Measurements from ENCODE around the gene FKBP15.
A peak's percentile ranks its signal among the peaks of the same experiment; 100 is the strongest.
"Not testable (repeated sequence)": the region's sequence is repeated elsewhere in the genome, so short reads cannot be mapped to it uniquely, and the experiment has no call there.

The FKBP15 gene, protein sequence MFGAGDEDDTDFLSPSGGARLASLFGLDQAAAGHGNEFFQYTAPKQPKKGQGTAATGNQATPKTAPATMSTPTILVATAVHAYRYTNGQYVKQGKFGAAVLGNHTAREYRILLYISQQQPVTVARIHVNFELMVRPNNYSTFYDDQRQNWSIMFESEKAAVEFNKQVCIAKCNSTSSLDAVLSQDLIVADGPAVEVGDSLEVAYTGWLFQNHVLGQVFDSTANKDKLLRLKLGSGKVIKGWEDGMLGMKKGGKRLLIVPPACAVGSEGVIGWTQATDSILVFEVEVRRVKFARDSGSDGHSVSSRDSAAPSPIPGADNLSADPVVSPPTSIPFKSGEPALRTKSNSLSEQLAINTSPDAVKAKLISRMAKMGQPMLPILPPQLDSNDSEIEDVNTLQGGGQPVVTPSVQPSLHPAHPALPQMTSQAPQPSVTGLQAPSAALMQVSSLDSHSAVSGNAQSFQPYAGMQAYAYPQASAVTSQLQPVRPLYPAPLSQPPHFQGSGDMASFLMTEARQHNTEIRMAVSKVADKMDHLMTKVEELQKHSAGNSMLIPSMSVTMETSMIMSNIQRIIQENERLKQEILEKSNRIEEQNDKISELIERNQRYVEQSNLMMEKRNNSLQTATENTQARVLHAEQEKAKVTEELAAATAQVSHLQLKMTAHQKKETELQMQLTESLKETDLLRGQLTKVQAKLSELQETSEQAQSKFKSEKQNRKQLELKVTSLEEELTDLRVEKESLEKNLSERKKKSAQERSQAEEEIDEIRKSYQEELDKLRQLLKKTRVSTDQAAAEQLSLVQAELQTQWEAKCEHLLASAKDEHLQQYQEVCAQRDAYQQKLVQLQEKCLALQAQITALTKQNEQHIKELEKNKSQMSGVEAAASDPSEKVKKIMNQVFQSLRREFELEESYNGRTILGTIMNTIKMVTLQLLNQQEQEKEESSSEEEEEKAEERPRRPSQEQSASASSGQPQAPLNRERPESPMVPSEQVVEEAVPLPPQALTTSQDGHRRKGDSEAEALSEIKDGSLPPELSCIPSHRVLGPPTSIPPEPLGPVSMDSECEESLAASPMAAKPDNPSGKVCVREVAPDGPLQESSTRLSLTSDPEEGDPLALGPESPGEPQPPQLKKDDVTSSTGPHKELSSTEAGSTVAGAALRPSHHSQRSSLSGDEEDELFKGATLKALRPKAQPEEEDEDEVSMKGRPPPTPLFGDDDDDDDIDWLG

GRCh38 chr9:113221003-113221799 is at the start of gene FKBP15, which contains the start of gene SLC31A1:
TSS of gene FKBP15 (minus strand) at chr9:113221277. CDS start at chr9:113221243, 34 bp downstream.
TSS of gene SLC31A1 (plus strand) at chr9:113221544. CDS start at chr9:113256149, 34,605 bp downstream.
- DNase-seq, result peak; percentile 64 to 95

DNA sequence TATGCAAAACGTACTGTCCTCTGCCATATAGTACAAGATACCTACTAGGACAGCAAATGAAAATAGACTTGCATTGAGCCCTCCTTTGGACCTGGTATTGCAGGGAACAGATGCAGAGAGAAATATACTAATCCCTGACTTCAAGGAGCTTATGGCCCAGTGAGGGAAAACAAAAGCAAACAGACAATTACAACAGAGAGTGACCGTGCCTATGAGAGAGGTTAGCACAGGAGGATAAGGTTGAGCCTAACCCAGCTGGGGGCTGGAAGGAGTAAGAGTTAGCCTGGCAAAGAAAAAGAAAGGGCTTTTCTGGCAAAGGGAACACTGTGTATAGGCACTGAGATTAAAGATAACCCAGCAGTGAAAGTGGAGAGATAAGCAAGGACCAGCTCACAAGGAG is 48.8 kb upstream of the FKBP15 start:
- DNase-seq, result no peak

DNA sequence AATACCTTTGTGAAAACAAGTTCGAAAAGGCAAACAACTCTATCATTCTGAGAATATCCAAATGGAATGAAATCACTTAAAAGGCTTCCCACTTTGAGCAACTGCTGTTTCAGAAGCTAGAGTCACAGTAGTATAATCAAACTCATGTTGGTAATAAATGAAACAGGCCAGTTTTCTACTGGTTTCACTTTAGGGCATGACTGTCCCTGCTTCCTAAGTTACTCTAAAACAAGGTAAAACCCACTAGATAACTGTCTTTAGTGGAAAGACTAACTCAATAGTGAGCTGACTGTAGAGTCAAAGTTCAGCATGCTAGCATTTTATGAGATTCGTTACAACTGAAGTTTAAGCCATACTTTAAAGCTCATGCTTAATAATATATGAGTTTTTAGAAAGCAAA is 48.3 kb upstream of the FKBP15 start:
- no peak for DNase-seq

DNA sequence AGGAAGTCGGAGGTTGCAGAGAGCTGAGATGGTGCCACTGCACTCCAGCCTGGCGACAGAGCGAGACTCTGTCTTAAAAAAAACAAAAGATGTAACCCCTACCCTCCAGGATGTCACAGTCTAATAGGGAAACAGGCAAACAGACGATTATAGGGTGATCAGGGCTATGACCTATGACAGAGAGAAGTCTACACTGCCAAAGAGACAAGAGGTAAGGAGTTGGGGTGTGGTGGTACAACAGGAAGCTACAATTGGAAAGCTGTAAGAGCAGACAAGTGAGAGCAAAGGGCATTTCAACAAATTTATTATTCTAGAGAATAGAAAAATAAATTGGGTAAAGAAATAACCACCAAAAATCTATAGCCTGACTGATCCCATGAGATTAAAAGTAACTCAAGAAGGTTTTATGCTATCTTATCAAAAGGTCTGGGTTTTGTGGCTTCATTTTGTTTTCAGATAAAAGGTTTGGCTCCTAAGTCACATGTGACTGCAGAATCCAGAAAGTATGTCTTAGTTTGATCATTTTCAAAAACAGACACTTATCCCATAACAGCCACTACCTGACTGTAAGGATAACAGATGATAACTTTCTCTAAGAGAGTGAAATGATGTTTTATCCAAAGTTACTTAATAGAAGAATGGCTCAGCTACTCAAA is 47.0 kb upstream of the FKBP15 start:
- no peak for DNase-seq

DNA sequence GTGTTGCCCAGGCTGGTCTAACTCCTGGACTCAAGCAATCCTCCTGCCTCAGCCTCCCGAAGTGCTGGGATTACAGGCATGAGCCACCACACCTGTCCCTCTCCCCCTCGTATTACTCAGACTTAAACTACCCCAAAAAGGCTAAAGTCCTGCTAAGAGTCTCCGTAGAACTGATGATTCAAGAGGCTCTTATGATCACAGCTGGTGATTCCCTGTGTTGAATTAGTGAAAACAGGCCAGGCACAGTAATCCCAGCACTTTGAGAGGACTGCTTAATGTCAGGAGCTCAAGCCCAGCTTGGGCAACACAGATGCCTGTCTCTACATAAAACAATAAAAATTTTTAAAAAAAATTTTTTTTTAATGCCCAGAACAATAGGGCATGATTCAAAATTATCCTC is 45.1 kb upstream of the FKBP15 start:
- DNase-seq, result no peak

GRCh38 chr9:113261917-113262671 is 41.0 kb upstream of the FKBP15 start:
- DNase-seq, result no peak

DNA sequence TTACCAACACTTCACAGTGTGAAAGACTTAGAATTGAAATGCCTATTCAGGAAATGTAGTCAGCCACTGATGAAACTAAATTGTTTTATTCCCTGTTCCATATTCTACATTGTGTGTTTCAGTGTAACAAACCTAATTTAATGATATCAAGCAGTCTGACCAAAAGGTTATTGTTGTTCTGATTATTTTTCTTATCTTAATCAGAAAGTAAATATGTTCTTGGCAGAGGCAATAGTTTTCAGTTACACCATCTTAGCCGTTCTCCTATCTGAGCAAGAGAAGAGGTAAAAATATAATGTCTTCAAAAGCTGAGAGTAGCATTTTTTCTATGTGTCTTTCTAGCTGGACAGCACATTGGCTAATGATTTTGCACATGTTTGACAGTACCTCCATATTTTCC is 37.2 kb upstream of the FKBP15 start:
- no peak for DNase-seq

DNA sequence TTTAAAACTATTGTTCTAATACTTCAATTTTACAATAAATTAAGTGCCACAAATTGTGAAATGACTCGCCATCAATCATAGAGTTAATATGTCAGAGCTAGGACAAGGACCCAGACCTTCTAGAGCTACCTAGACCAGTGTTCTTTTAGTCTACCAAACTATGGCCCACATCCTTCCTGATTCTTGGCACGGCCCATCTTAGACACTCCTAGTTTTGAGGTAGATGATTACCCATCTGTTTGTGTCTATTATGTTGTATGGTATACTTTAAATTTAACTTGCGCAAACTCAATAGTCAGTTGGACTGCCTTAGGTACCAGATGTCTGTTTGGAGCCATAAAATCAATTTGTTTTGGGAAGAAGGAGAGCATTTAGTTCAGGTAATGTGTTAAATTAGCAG is 36.8 kb upstream of the FKBP15 start:
- DNase-seq, result no peak

- DNase-seq, result no peak
Observed at GRCh38 chr9:113255438-113255837, 34.4 kb upstream of the FKBP15 start.

DNA sequence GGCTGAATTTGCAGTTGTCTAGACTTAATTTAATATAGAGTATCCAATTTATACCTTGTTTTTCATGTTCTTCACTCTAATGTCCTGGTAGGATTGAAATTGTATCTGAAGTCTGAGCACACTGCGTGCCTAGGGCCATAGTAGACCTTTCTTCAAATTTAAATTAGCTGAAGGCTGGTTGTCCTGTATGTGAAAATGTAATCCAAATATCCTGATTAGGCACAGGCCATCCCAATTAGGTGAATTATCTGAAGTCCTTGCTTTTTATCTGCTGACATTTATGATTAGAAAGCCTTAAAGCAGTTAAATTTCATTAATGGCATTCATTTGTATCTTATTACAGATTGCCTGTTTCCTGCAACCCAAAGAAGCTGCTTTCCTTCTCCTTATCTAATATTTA is 33.9 kb upstream of the FKBP15 start:
- DNase-seq, result no peak

DNA sequence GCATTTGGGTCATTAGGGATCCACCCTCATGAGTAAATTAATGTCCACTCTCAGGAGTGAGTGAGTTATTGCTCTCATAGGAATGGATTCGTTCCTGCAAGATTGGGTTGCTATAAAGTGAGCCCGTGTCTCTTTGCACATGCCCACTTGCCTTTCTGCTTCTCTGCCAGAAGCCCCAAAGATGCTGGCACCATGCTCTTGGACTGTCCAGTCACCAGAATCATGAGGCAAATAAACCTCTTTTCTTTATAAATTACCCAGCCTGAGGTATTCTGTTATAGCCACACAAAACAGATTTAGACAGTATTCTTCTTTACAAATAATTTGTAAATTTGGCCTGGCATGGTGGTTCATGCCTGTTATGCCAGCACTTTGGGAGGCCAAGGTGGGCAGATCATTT is 29.7 kb upstream of the FKBP15 start:
- no peak for DNase-seq

- DNase-seq, result not testable (repeated sequence)
Observed at GRCh38 chr9:113249661-113250060, 28.6 kb upstream of the FKBP15 start.

- no peak for DNase-seq
Observed at GRCh38 chr9:113247640-113248039, 26.6 kb upstream of the FKBP15 start.

- DNase-seq, result no peak
Observed at GRCh38 chr9:113246928-113247327, 25.9 kb upstream of the FKBP15 start.

DNA sequence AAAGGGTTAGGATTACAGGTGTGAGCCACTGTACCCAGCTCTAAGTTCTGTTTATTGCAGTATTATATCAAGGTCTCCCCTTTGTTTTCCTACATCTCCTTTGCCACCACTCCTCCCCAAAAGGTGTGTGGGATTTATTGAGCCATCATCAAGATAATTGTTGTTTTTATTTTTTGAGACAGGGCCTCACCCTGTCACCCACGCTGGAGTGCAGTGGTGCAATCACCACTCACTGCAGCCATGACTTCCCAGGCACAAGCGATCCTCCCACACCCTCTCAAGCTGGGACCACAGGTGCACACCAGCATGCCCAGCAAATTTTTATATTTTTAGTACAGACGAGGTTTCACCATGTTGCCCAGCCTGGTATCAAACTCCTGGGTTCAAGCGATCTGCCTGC is 24.8 kb upstream of the FKBP15 start:
- DNase-seq, result no peak

DNA sequence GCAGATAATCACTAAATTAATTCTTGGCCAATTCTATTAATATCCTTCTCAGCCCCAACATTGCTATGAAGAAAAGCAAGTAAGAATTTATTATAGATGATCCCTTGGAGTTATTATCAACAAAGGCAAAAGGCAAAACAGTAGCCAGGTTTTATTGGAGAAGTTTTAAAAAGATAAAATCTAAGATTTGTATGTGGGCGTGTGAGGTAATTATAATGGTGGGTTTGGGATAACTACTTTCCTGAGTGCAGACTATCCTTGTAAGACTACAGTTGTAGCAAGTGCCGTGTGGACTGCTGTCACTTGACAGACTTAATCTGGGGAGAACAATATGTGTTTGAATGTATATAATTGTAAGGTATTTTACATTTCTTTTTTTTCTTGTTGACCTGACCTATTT is 23.5 kb upstream of the FKBP15 start:
- no peak for DNase-seq

DNA sequence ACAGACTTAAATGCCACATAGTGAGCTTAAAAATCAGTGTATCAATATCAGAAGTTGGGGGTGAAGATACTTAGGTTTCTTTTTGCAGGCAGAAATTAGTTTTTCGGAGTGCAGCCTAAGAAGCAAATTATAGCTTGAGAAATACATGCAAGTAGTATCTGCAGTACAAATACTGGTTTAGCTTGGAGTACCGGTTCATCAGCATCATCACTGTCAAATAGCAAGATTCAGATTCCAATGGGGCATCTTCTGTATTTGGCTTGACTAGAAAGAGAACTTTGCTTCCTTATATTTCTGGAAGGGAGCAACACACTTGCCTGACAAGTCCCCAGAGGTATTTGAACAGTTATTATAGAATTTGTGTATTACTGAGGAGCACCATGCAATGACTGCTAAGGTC is 20.1 kb upstream of the FKBP15 start:
- DNase-seq, result no peak

GRCh38 chr9:113238859-113239232 is 17.8 kb upstream of the FKBP15 start:
- DNase-seq, result no peak

GRCh38 chr9:113238202-113238858 is 17.3 kb upstream of the FKBP15 start:
- DNase-seq, result no peak

DNA sequence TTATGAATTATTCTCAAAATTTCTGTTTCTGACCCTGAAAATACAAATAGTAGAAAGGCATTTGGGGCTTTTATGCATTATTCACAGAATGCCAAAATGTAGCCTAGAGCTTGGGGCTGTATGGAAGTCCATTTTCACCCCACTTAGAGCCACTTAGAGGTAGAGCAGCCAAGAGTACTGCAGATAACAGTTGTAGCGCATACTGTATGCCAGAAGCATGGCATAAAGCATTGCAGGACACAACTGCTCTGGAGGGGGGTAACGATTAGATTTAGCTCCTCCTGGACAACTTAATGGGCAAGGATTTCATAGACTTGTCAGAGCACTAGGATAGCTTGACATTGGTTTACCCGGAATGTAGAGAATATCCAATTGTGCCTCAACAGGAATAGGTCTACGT is 15.9 kb upstream of the FKBP15 start:
- DNase-seq, result no peak
